HG03354 (cell line): ENCODE measurements around the gene CST6.

ENCODE experiments used
- ATAC-seq: cut with Tn5 transposase; IDR thresholded peaks from one replicate; pipeline ENCODE4 v1.9.1; 2021; ENCODE audit warnings: mild to moderate bottlenecking; ENCODE audit not compliant: unreplicated experiment, poor library complexity, severe bottlenecking

The CST6 gene

GRCh38 chr11:66011785-66012303 lies at the start of gene CST6:
TSS of gene CST6 (plus strand) at chr11:66012008. CDS start at chr11:66012045, 37 bp downstream.
- no peak for ATAC-seq

- no peak for ATAC-seq
These were observed 49.7 kb upstream of the CST6 start for GRCh38 chr11:65962141-65962564.

GRCh38 chr11:65964906-65965305 lies 46.9 kb upstream of the CST6 start:
- no peak for ATAC-seq

- no peak for ATAC-seq
These were observed 45.6 kb upstream of the CST6 start for GRCh38 chr11:65965986-65966762.

- no peak for ATAC-seq
These were observed 44.4 kb upstream of the CST6 start for GRCh38 chr11:65967329-65967934.

- ATAC-seq, result no peak
These were observed 43.0 kb upstream of the CST6 start for GRCh38 chr11:65968600-65969482.

- no peak for ATAC-seq
These were observed 39.7 kb upstream of the CST6 start for GRCh38 chr11:65972116-65972515.

GRCh38 chr11:65973439-65974110 lies 38.2 kb upstream of the CST6 start:
- ATAC-seq, result no peak

- ATAC-seq, result no peak
These were observed 36.0 kb upstream of the CST6 start for GRCh38 chr11:65975771-65976170.

GRCh38 chr11:65976216-65977176 lies 35.3 kb upstream of the CST6 start:
- ATAC-seq, result no peak

- ATAC-seq, result no peak
These were observed 34.0 kb upstream of the CST6 start for GRCh38 chr11:65977621-65978390.

GRCh38 chr11:65978391-65979238 lies 33.2 kb upstream of the CST6 start:
- ATAC-seq, result no peak

- no peak for ATAC-seq
These were observed 32.5 kb upstream of the CST6 start for GRCh38 chr11:65979261-65979759.

- ATAC-seq, result no peak
These were observed 30.6 kb upstream of the CST6 start for GRCh38 chr11:65981101-65981740.

GRCh38 chr11:65981972-65982823 lies 29.6 kb upstream of the CST6 start:
- ATAC-seq, result no peak
